HEK293T (cell line): ENCODE results near the gene DNAAF1.

Source experiments
- BHLHE40 ChIP-seq: fragments of 450-650 bp; IDR thresholded peaks from 2 replicates; pipeline ENCODE4 v1.6.1; 2016; ENCODE audit warnings: mild to moderate bottlenecking, moderate library complexity, borderline replicate concordance
- CTBP1 ChIP-seq: fragments of 450-650 bp; IDR thresholded peaks from 2 replicates; pipeline ENCODE4 v1.6.1; 2016; ENCODE audit warnings: borderline replicate concordance
- ELF4 ChIP-seq: fragments of 450-650 bp; IDR thresholded peaks from 2 replicates; pipeline ENCODE4 v1.6.1; 2017; ENCODE audit warnings: antibody characterized with exemption
- FOXK2 ChIP-seq: fragments of 450-650 bp; IDR thresholded peaks from 2 replicates; pipeline ENCODE4 v1.6.1; 2016; ENCODE audit warnings: mild to moderate bottlenecking
- FOXM1 ChIP-seq: fragments of 450-650 bp; IDR thresholded peaks from 2 replicates; pipeline ENCODE4 v1.6.1; 2017; ENCODE audit warnings: mild to moderate bottlenecking, borderline replicate concordance
- HDGF ChIP-seq: fragments of 450-650 bp; IDR thresholded peaks from 2 replicates; pipeline ENCODE4 v1.6.1; 2017; ENCODE audit warnings: antibody characterized with exemption, borderline replicate concordance
- L3MBTL2 ChIP-seq: fragments of 450-650 bp; conservative IDR thresholded peaks from 2 replicates; pipeline ENCODE4 v1.6.1; 2016; ENCODE audit warnings: mild to moderate bottlenecking
- LEF1 ChIP-seq: fragments of 450-650 bp; IDR thresholded peaks from 2 replicates; pipeline ENCODE4 v1.6.1; 2017; ENCODE audit warnings: mild to moderate bottlenecking, borderline replicate concordance
- SP1 ChIP-seq: fragments of 450-650 bp; IDR thresholded peaks from 2 replicates; pipeline ENCODE4 v1.6.1; 2017
- SUZ12 ChIP-seq: fragments of 450-650 bp; IDR thresholded peaks from 2 replicates; pipeline ENCODE4 v1.6.1; 2016; ENCODE audit warnings: mild to moderate bottlenecking
- TARDBP ChIP-seq: fragments of 450-650 bp; IDR thresholded peaks from 2 replicates; pipeline ENCODE4 v1.6.1; 2016
- ZNF384 ChIP-seq: fragments of 450-650 bp; IDR thresholded peaks from 2 replicates; pipeline ENCODE4 v1.6.1; 2016
- TF ChIP-seq, protein P1 (sequence below): fragments of 450-650 bp; IDR thresholded peaks from 2 replicates; pipeline ENCODE4 v1.6.1; 2016

DNA sequence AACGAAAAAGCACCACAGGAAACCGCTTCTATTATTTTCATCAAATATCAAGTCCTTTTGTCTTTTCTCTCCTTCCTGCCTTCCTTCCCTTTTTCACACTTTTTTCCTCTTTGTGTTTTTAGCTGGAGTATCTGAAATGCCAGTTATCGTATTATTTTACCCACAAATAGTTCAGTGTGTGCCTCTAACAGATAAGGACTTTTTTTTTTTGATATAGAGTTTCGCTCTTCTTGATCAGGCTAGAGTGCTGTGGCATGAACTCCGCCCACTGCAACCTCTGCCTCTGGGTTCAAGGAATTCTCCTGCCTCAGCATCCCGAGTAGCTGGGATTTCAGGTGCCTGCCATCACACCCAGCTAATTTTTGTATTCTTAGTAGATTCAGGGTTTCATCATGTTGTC, 10.7 kb downstream of the DNAAF1 start:
- TF ChIP-seq FOXM1 (no peak), FOXK2 (no peak), SP1 (no peak), TARDBP (no peak), BHLHE40 (no peak), ELF4 (no peak), HDGF (no peak), SUZ12 (no peak), CTBP1 (no peak), ZNF384 (no peak), L3MBTL2 (no peak), LEF1 (no peak)
- TF ChIP-seq, protein P1, sequence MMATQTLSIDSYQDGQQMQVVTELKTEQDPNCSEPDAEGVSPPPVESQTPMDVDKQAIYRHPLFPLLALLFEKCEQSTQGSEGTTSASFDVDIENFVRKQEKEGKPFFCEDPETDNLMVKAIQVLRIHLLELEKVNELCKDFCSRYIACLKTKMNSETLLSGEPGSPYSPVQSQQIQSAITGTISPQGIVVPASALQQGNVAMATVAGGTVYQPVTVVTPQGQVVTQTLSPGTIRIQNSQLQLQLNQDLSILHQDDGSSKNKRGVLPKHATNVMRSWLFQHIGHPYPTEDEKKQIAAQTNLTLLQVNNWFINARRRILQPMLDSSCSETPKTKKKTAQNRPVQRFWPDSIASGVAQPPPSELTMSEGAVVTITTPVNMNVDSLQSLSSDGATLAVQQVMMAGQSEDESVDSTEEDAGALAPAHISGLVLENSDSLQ, result no peak
